NT2/D1 (cell line): Measurements from ENCODE around the gene CYBA.

Source experiments
- SUZ12 ChIP-seq: IDR thresholded peaks from 2 replicates; pipeline ENCODE4 v1.6.1; 2011; ENCODE audit not compliant: insufficient read length, insufficient read depth; ENCODE audit errors: extremely low read depth
- YY1 ChIP-seq: IDR thresholded peaks from 2 replicates; pipeline ENCODE4 v1.6.1; 2011; ENCODE audit not compliant: insufficient read length, insufficient read depth

DNA sequence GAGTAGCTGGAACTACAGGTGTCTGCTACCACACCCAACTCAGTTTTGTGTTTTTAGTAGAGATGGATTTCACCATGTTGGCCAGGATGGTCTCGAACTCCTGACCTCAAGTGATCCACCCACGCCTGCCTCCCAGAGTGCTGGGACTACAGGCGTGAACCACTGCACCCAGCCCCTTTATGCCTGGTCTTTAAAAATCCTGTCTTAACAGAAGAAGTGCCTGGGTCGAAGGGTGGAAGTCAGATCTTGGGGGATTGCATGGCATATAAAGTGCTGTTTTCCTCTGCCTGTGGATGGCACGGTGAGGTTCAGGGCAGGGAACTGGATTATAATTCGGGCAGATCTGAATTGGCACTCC is 50.3 kb downstream of the CYBA start:
- TF ChIP-seq SUZ12 (no peak), YY1 (no peak)
